ENCODE results near the gene GP1BA. TPM values are rescaled to one million over a fixed set of nuclear protein-coding genes. Genes with fewer than 3 reads are reported as not detected.
"Not testable (repeated sequence)": the region's sequence is repeated elsewhere in the genome, so short reads cannot be mapped to it uniquely, and the experiment has no call there.

The GP1BA gene
- total RNA-seq, 1 experiment from 2014 or later = not detected

GRCh38 chr17:4908301-4908700 is 23.8 kb upstream of the GP1BA start:
- TF ChIP-seq EZH2 (IDR thresholded peaks at IDR 0.05; ENCODE audit: borderline replicate concordance, low read depth, low read length, poor library complexity, severe bottlenecking) (no peak), CTCF (conservative IDR thresholded peaks at IDR 0.05; ENCODE audit: low read depth, low read length) (no peak)
- CTCF ChIA-PET = no interaction called here
- DNase-seq (ENCODE audit: low spot score) = peak; percentile 47
- H3K36me3 ChIP-seq (ENCODE audit: insufficient read depth, low read length, poor library complexity, severe bottlenecking) = no peaks in the 10 kb centered on the region
- POLR2A ChIA-PET (ENCODE audit: low non-redundant PET) = no interaction called here
- H3K27me3 ChIP-seq (replicated peaks; ENCODE audit: insufficient read depth, low read depth, low read length, poor library complexity) = no peaks in the 10 kb centered on the region
- H3K9me3 ChIP-seq (ENCODE audit: low read depth, low read length, poor library complexity, severe bottlenecking) = no peaks in the 10 kb centered on the region
- H3K4me3 ChIP-seq (ENCODE audit: low read depth, low read length, poor library complexity, severe bottlenecking) = no peak overlapping the region
- H3K4me1 ChIP-seq (ENCODE audit: insufficient read depth, low read length, poor library complexity, severe bottlenecking) = peaks cover 4% of the 10 kb centered on the region
- BruUV-seq (replicated peaks) = no TSS peak
- intact Hi-C loops (cut with micrococcal nuclease; ENCODE audit: unreplicated experiment) = loop anchor here (2.0 kb wide), 1 partner anchor 154 kb away; no protein-coding TSS in a partner anchor
- H3K27ac ChIP-seq (ENCODE audit: low read depth, low read length, poor library complexity, severe bottlenecking) = no peak overlapping the region

- Histone ChIP-seq H3K9me3 (ENCODE audit: low read depth, low read length, poor library complexity, severe bottlenecking) (no peaks in the 10 kb centered on the region), H3K27ac (ENCODE audit: low read depth, low read length, poor library complexity, severe bottlenecking) (no peak overlapping the region), H3K27me3 (replicated peaks; ENCODE audit: insufficient read depth, low read depth, low read length, poor library complexity) (no peaks in the 10 kb centered on the region), H3K36me3 (ENCODE audit: insufficient read depth, low read length, poor library complexity, severe bottlenecking) (no peaks in the 10 kb centered on the region), H3K4me1 (ENCODE audit: insufficient read depth, low read length, poor library complexity, severe bottlenecking) (peaks cover 4% of the 10 kb centered on the region), H3K4me3 (ENCODE audit: low read depth, low read length, poor library complexity, severe bottlenecking) (no peak overlapping the region)
- CTCF ChIA-PET = interaction anchor here (0.8 to 1.0 kb wide), 2 partner anchors 59 to 153 kb away, joined by 3 read pairs; partner anchors contain the start of gene SPAG7
- POLR2A ChIA-PET (ENCODE audit: low non-redundant PET) = interaction anchor here (0.6 kb wide), 1 partner anchor 17 kb away, joined by 4 read pairs; no protein-coding TSS in a partner anchor
- no TSS peak for BruUV-seq (replicated peaks)
- peak; percentile 81 for DNase-seq (ENCODE audit: low spot score)
- TF ChIP-seq EZH2 (IDR thresholded peaks at IDR 0.05; ENCODE audit: borderline replicate concordance, low read depth, low read length, poor library complexity, severe bottlenecking) (no peak), CTCF (conservative IDR thresholded peaks at IDR 0.05; ENCODE audit: low read depth, low read length) (peak; percentile 65)
- intact Hi-C loops (cut with micrococcal nuclease; ENCODE audit: unreplicated experiment) = loop anchor here (2.0 kb wide), 1 partner anchor 154 kb away; no protein-coding TSS in a partner anchor
These were observed 23.2 kb upstream of the GP1BA start for GRCh38 chr17:4908711-4909496.

GRCh38 chr17:4913994-4914393 is 18.1 kb upstream of the GP1BA start:
- no peak overlapping the region for H3K4me3 ChIP-seq (ENCODE audit: low read depth, low read length, poor library complexity, severe bottlenecking)
- no peaks in the 10 kb centered on the region for H3K36me3 ChIP-seq (ENCODE audit: insufficient read depth, low read length, poor library complexity, severe bottlenecking)
- H3K9me3 ChIP-seq (ENCODE audit: low read depth, low read length, poor library complexity, severe bottlenecking) = no peaks in the 10 kb centered on the region
- peak; percentile 54 for DNase-seq (ENCODE audit: low spot score)
- no peaks in the 10 kb centered on the region for H3K27me3 ChIP-seq (replicated peaks; ENCODE audit: insufficient read depth, low read depth, low read length, poor library complexity)
- no peak for TF ChIP-seq EZH2 (IDR thresholded peaks at IDR 0.05; ENCODE audit: borderline replicate concordance, low read depth, low read length, poor library complexity, severe bottlenecking)
- no TSS peak for BruUV-seq (replicated peaks)
- no peak overlapping the region for H3K27ac ChIP-seq (ENCODE audit: low read depth, low read length, poor library complexity, severe bottlenecking)
- intact Hi-C loops (cut with micrococcal nuclease; ENCODE audit: unreplicated experiment) = no loop called here
- ChIA-PET POLR2A (ENCODE audit: low non-redundant PET) (no interaction called here), CTCF (no interaction called here)
- peaks cover 5% of the 10 kb centered on the region for H3K4me1 ChIP-seq (ENCODE audit: insufficient read depth, low read length, poor library complexity, severe bottlenecking)

- H3K9me3 ChIP-seq (ENCODE audit: low read depth, low read length, poor library complexity, severe bottlenecking); POLR2A ChIA-PET (ENCODE audit: low non-redundant PET); intact Hi-C loops (cut with micrococcal nuclease; ENCODE audit: unreplicated experiment); H3K27ac ChIP-seq (ENCODE audit: low read depth, low read length, poor library complexity, severe bottlenecking); H3K27me3 ChIP-seq (replicated peaks; ENCODE audit: insufficient read depth, low read depth, low read length, poor library complexity); H3K36me3 ChIP-seq (ENCODE audit: insufficient read depth, low read length, poor library complexity, severe bottlenecking); DNase-seq (ENCODE audit: low spot score); H3K4me3 ChIP-seq (ENCODE audit: low read depth, low read length, poor library complexity, severe bottlenecking); CTCF ChIA-PET; BruUV-seq (replicated peaks); H3K4me1 ChIP-seq (ENCODE audit: insufficient read depth, low read length, poor library complexity, severe bottlenecking): not testable (repeated sequence)
These were observed 17.5 kb upstream of the GP1BA start for GRCh38 chr17:4914551-4914950.
